HL-60 (cell line): ENCODE measurements around the gene MRTFA.

Source experiments
- CTCF ChIP-seq: IDR thresholded peaks from one replicate; pipeline ENCODE4 v1.5.1; 2011; ENCODE audit warnings: low read length, control low read depth, inconsistent platforms; ENCODE audit not compliant: insufficient read depth
- GABPA ChIP-seq: IDR thresholded peaks from 2 replicates; pipeline ENCODE4 v1.6.1; 2012; ENCODE audit warnings: low read depth
- POLR2AphosphoS5 ChIP-seq: IDR thresholded peaks from 2 replicates; pipeline ENCODE4 v1.6.1; 2012; ENCODE audit warnings: low read depth
- REST ChIP-seq: IDR thresholded peaks from 2 replicates; pipeline ENCODE4 v1.6.1; 2012; ENCODE audit warnings: low read depth; ENCODE audit not compliant: insufficient replicate concordance

- TF ChIP-seq CTCF, result no peak
- no peak for TF ChIP-seq GABPA
- no peak for TF ChIP-seq POLR2AphosphoS5
- no peak for TF ChIP-seq REST
Measured at GRCh38 chr22:40666151-40666848, 29.8 kb upstream of the MRTFA start.
